GM12892 (cell line): Measurements from ENCODE around the gene PPFIA3.

ENCODE experiments used
- POLR2AphosphoS5 ChIP-seq: IDR thresholded peaks from 2 replicates; pipeline ENCODE4 v1.6.1; 2011; ENCODE audit warnings: low read depth, low read length, control low read depth
- TAF1 ChIP-seq: IDR thresholded peaks from 2 replicates; pipeline ENCODE4 v1.6.1; 2011; ENCODE audit warnings: low read depth, mild to moderate bottlenecking, control low read depth, low read length, borderline replicate concordance

- no peak for TF ChIP-seq POLR2AphosphoS5
- TF ChIP-seq TAF1 = no peak
Measured at GRCh38 chr19:49148784-49149651, 29.7 kb downstream of the PPFIA3 start.
